GM12878 (cell line): Measurements from ENCODE around the gene MAN2A2. TPM values are rescaled to one million over a fixed set of nuclear protein-coding genes. Genes with fewer than 3 reads are reported as not detected.

Experiments
- ATAC-seq: fragments of 200-7000 bp; cut with Tn5 transposase; 3 replicates; pipeline ENCODE4 v1.9.1; 2020; ENCODE audit warnings: mild to moderate bottlenecking, moderate library complexity
- BruUV-seq: library from RNA; stranded (reverse); fragments of 400-500 nt; replicated peaks from 2 replicates; lab custom pipeline; 2021; lab: Mats Ljungman, UMichigan
- CTCF ChIA-PET: fragments of 300-600 bp; sonication (Branson Sonifier 250); formaldehyde crosslinking; extraction: SDS; loops from one replicate; lab custom pipeline; 2021; ENCODE audit warnings: inconsistent platforms; lab: Yijun Ruan, JAX
- POLR2A ChIA-PET: fragments of 350-600 bp; formaldehyde crosslinking; extraction: SDS; loops from one replicate; lab custom pipeline; 2021; ENCODE audit warnings: inconsistent platforms; lab: Charles Lee
- RAD21 ChIA-PET: fragments of 300-600 bp; sonication (Branson Sonifier 250); formaldehyde crosslinking; loops from one replicate; lab custom pipeline; 2023; ENCODE audit warnings: antibody characterized with exemption; ENCODE audit not compliant: unreplicated experiment; lab: Charles Lee
- SMC1A ChIA-PET: fragments of 300-600 bp; sonication (Branson Sonifier 250); formaldehyde crosslinking; loops from one replicate; lab custom pipeline; 2023; ENCODE audit not compliant: unreplicated experiment, uncharacterized antibody; lab: Charles Lee
- DNase-seq: peaks from one replicate; pipeline ENCODE4 v3.0.0-alpha.2; 2011; ENCODE audit warnings: low read depth, low spot score
- FAIRE-seq: peaks from 3 replicates; lab custom pipeline; 2011; peaks lifted over from hg19 to GRCh38; lab: Jason Lieb, UNC
- H2AFZ ChIP-seq: 2 replicates; pipeline ENCODE4 v1.6.0; 2011; ENCODE audit warnings: low read depth, low read length, control low read depth; ENCODE audit not compliant: control insufficient read depth
- H3K27ac ChIP-seq: 2 replicates; pipeline ENCODE4 v1.5.1; 2011; ENCODE audit warnings: control low read depth; ENCODE audit not compliant: control insufficient read depth, insufficient read depth
- H3K27me3 ChIP-seq, 2 experiments: replicated peaks in 1 of 2; 2 replicates each; pipeline versions ENCODE4 v1.6.0 to v1.6.1; 2011; ENCODE audit warnings: low read length in 1 of 2; ENCODE audit not compliant: control insufficient read depth in 2 of 2, insufficient read depth in 2 of 2
- H3K36me3 ChIP-seq, 2 experiments: 2 replicates each; pipeline ENCODE4 v1.5.1; 2011; ENCODE audit warnings: low read length in 1 of 2; ENCODE audit not compliant: control insufficient read depth in 2 of 2, insufficient read depth in 2 of 2
- H3K4me1 ChIP-seq: 2 replicates; pipeline ENCODE4 v1.6.1; 2011; ENCODE audit warnings: mild to moderate bottlenecking, low read length, moderate library complexity, mixed read lengths; ENCODE audit not compliant: control insufficient read depth, insufficient read depth
- H3K4me2 ChIP-seq: 2 replicates; pipeline ENCODE4 v1.6.0; 2011; ENCODE audit warnings: control low read depth; ENCODE audit not compliant: control insufficient read depth, insufficient read depth
- H3K4me3 ChIP-seq: fragments of 200-600 bp; sonication (generic); 2 replicates; pipeline ENCODE4 v1.5.1; 2016
- H3K79me2 ChIP-seq: 2 replicates; pipeline ENCODE4 v1.6.0; 2011; ENCODE audit warnings: low read length; ENCODE audit not compliant: control insufficient read depth, insufficient read depth
- H3K9ac ChIP-seq: 2 replicates; pipeline ENCODE4 v1.8.0; 2011; ENCODE audit warnings: low read length, control low read depth, mixed read lengths; ENCODE audit not compliant: control insufficient read depth, insufficient read depth
- H3K9me3 ChIP-seq: replicated peaks from 3 replicates; pipeline ENCODE4 v1.5.1; 2011; ENCODE audit warnings: mild to moderate bottlenecking, low read length; ENCODE audit not compliant: control insufficient read depth, insufficient read depth
- H4K20me1 ChIP-seq: 2 replicates; pipeline ENCODE4 v1.6.0; 2011; ENCODE audit not compliant: control insufficient read depth, insufficient read depth
- DPF2 ChIP-seq: fragments of 450-650 bp; IDR thresholded peaks from 2 replicates; pipeline ENCODE4 v1.6.1; 2017; ENCODE audit warnings: mild to moderate bottlenecking
- EZH2 ChIP-seq: IDR thresholded peaks from 2 replicates; pipeline ENCODE4 v1.6.1; 2012; ENCODE audit warnings: low read depth, mild to moderate bottlenecking, control low read depth, inconsistent platforms, low read length, borderline replicate concordance; ENCODE audit not compliant: control insufficient read depth
- JUNB ChIP-seq: IDR thresholded peaks from 2 replicates; pipeline ENCODE4 v1.6.1; 2016; ENCODE audit warnings: antibody characterized with exemption, mild to moderate bottlenecking
- KLF5 ChIP-seq: fragments of 450-650 bp; IDR thresholded peaks from 2 replicates; pipeline ENCODE4 v1.6.1; 2014; ENCODE audit warnings: mild to moderate bottlenecking; ENCODE audit not compliant: partially characterized antibody
- MEF2B ChIP-seq: fragments of 450-650 bp; IDR thresholded peaks from 2 replicates; pipeline ENCODE4 v1.6.1; 2018; ENCODE audit warnings: mild to moderate bottlenecking, moderate library complexity; ENCODE audit not compliant: partially characterized antibody, poor library complexity, severe bottlenecking
- ZNF384 ChIP-seq: IDR thresholded peaks from 2 replicates; pipeline ENCODE4 v1.6.1; 2012; ENCODE audit warnings: low read depth, mild to moderate bottlenecking, low read length, improper control_type of control experiment, borderline replicate concordance
- WGBS: methylation state at CpG from one replicate; pipeline ENCODE4 v1.1.6; 2016; ENCODE audit warnings: low lambda C conversion rate; ENCODE audit not compliant: insufficient replicate concordance, insufficient coverage; ENCODE audit errors: missing lambda C conversion rate; 5-methylcytosine and 5-hydroxymethylcytosine counted together
- in situ Hi-C: fragments of 300-500 bp; cut with MboI; formaldehyde crosslinking; loops from 9 replicates; pipeline ENCODE4 v1.14.3; 2018; ENCODE audit warnings: mixed read lengths
- intact Hi-C: fragments of 100-400 bp; cut with micrococcal nuclease; formaldehyde crosslinking; loops from one replicate; pipeline ENCODE4 v1.14.2; 2022; ENCODE audit not compliant: unreplicated experiment
- polyA plus RNA-seq, 11 experiments: library from polyadenylated mRNA; depleted of rRNA in 4 of 11; unstranded in 6 of 11; stranded (reverse) in 5 of 11; fragments of >200 nt; fragmentation: Nextera tagmentation in 4 of 11; fragmentation: Illumina TruSeq in 1 of 11; extraction: Ambion mirVana in 4 of 11; extraction: Trizol in 1 of 11; gene quantifications; 1 replicate in 1 of 11; 2 replicates in 10 of 11; pipeline versions ENCODE4 v1.2.1 to v1.2.3, GENCODE V29; 2011 to 2016; ENCODE audit warnings: inconsistent platforms in 2 of 11, missing spikeins in 2 of 11, low read depth in 1 of 11
- total RNA-seq, 4 experiments: library from RNA; depleted of rRNA in 3 of 4; stranded (reverse); fragments of >200 nt in 3 of 4; fragmentation: Illumina TruSeq in 1 of 4; extraction: Trizol in 1 of 4; gene quantifications; 2 replicates each; pipeline versions ENCODE4 v1.2.1 to v1.2.3, GENCODE V29; 2013 to 2021
- TF ChIP-seq, protein P1 (sequence below): IDR thresholded peaks from 2 replicates; pipeline ENCODE4 v1.6.1; 2012; ENCODE audit warnings: low read length, inconsistent platforms
- TF ChIP-seq, protein P2 (sequence below): fragments of 450-650 bp; IDR thresholded peaks from 2 replicates; pipeline ENCODE4 v1.6.1; 2017; ENCODE audit warnings: mild to moderate bottlenecking, moderate library complexity

The MAN2A2 gene
- total and polyA plus RNA-seq, 10 of the 15 experiments (the other 5 are each of a cell fraction or from before 2014, with no cell fraction given) = 4.2 to 79.4 (median 23.2) TPM

DNA sequence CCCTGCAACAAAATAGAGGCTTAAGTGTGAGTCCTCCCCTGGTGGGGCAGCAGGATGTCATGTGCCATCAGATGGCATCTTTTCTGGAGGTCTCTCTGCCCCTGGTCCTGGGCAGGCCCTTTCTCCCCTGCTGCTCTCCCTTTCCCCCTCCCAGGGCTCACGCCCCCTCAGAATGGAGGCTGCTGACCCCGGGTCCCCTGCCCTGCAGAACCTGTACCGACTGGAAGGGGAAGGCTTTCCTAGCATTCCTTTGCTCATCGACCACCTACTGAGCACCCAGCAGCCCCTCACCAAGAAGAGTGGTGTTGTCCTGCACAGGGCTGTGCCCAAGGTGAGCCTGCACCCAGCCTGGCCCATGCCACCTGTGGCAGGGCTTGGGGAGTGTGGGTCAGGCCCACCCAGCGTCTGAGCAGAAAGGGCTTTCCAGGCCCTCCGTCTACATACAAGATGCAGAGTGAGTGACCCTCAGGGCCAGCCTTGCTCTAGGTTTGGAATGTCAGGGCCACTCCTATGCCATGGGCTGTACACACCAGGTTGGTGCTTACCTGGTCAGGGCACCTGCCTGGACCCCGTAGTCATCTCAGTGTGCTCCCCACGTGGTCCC is 11.7 kb upstream of the MAN2A2 start:
- SMC1A ChIA-PET = no interaction called here
- Histone ChIP-seq H3K27me3 (no peaks in the 10 kb centered on the region), H3K4me1 (peaks cover 2% of the 10 kb centered on the region), H3K9me3 (no peaks in the 10 kb centered on the region), H3K36me3 (no peaks in the 10 kb centered on the region; a peak in 2 of 4 replicates), H2AFZ (no peak overlapping the region), H3K9ac (no peak overlapping the region), H3K79me2 (no peaks in the 10 kb centered on the region), H3K4me2 (no peak overlapping the region), H3K4me3 (no peak overlapping the region), H3K27ac (no peak overlapping the region), H4K20me1 (no peaks in the 10 kb centered on the region)
- 67% methylated on average over 8 of the region's 8 CpGs for WGBS
- DNase-seq (no peak), ATAC-seq (no peak), FAIRE-seq (no peak)
- RAD21 ChIA-PET = no interaction called here
- TF ChIP-seq, protein P1, sequence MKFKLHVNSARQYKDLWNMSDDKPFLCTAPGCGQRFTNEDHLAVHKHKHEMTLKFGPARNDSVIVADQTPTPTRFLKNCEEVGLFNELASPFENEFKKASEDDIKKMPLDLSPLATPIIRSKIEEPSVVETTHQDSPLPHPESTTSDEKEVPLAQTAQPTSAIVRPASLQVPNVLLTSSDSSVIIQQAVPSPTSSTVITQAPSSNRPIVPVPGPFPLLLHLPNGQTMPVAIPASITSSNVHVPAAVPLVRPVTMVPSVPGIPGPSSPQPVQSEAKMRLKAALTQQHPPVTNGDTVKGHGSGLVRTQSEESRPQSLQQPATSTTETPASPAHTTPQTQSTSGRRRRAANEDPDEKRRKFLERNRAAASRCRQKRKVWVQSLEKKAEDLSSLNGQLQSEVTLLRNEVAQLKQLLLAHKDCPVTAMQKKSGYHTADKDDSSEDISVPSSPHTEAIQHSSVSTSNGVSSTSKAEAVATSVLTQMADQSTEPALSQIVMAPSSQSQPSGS = no peak
- TF ChIP-seq DPF2 (no peak), ZNF384 (no peak), KLF5 (no peak), JUNB (no peak), MEF2B (no peak), EZH2 (no peak)
- TF ChIP-seq, protein P2, sequence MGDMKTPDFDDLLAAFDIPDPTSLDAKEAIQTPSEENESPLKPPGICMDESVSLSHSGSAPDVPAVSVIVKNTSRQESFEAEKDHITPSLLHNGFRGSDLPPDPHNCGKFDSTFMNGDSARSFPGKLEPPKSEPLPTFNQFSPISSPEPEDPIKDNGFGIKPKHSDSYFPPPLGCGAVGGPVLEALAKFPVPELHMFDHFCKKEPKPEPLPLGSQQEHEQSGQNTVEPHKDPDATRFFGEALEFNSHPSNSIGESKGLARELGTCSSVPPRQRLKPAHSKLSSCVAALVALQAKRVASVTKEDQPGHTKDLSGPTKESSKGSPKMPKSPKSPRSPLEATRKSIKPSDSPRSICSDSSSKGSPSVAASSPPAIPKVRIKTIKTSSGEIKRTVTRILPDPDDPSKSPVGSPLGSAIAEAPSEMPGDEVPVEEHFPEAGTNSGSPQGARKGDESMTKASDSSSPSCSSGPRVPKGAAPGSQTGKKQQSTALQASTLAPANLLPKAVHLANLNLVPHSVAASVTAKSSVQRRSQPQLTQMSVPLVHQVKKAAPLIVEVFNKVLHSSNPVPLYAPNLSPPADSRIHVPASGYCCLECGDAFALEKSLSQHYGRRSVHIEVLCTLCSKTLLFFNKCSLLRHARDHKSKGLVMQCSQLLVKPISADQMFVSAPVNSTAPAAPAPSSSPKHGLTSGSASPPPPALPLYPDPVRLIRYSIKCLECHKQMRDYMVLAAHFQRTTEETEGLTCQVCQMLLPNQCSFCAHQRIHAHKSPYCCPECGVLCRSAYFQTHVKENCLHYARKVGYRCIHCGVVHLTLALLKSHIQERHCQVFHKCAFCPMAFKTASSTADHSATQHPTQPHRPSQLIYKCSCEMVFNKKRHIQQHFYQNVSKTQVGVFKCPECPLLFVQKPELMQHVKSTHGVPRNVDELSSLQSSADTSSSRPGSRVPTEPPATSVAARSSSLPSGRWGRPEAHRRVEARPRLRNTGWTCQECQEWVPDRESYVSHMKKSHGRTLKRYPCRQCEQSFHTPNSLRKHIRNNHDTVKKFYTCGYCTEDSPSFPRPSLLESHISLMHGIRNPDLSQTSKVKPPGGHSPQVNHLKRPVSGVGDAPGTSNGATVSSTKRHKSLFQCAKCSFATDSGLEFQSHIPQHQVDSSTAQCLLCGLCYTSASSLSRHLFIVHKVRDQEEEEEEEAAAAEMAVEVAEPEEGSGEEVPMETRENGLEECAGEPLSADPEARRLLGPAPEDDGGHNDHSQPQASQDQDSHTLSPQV = no peak
- BruUV-seq = no TSS peak
- CTCF ChIA-PET = no interaction called here
- POLR2A ChIA-PET = interaction anchor here (0.6 kb wide), 1 partner anchor 1216 kb away, joined by 3 read pairs; no protein-coding TSS in a partner anchor
- in situ Hi-C loops (no loop called here), intact Hi-C loops (no loop called here)
